Nasal cavity respiratory epithelium epithelial cell of viscerocranial mucosa (primary cell): ENCODE results near the gene CCDC82. TPM values are rescaled to one million over a fixed set of nuclear protein-coding genes. Genes with fewer than 3 reads are reported as not detected.

ENCODE experiments used
- total RNA-seq: library from RNA; depleted of rRNA; stranded (reverse); fragments of >200 nt; gene quantifications from 2 replicates; pipeline ENCODE4 v1.2.3, GENCODE V29; 2014

CCDC82 gene
- 6.2 and 20.4 TPM in 2 replicates for total RNA-seq

GRCh38 chr11:96389720-96390487, at the start of gene CCDC82, which contains the start of gene JRKL:
Gene CCDC82, minus strand, starts transcription at chr11:96389912. Its CDS starts 5,165 bp downstream, at chr11:96384747.
Gene JRKL, plus strand, starts transcription at chr11:96390013. Its CDS starts 637 bp downstream, at chr11:96390650.

GRCh38 chr11:96342961-96343711, 46.6 kb downstream of the CCDC82 start, which contains the start of gene MAML2:
Gene MAML2, minus strand, starts transcription at chr11:96343195. Its CDS starts 1,300 bp downstream, at chr11:96341895.

Other genes with a start within 250 kb of the CCDC82 start
- gene MAML2, start 46.7 kb downstream of the CCDC82 start, total RNA-seq: 1.0 and 6.8 TPM in 2 replicates
- gene JRKL, start 101 bp upstream of the CCDC82 start, total RNA-seq: 10.6 and 16.9 TPM in 2 replicates